ENCODE results near the gene DDAH2.

The DDAH2 gene

DNA sequence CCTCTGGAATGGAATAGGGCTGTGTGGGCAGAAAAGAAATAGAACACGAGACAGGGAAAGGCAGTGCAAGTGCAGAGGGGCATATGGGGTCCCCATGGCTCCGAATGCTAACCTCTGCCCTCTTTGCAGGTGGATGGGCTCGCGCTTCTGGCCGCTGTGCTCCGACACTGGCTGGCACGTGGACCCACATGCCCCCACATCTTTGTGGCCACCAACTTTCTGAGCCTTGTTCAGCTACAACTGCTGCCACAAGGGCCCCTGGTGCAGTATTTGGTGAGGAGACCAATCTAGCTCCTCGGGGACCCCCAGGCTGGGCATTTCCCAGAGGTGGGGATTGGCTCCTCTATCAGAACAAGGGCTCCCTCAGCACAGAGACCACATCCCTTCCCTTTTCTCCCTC lies 32.2 kb upstream of the DDAH2 start:
- no peak for DNase-seq

DNA sequence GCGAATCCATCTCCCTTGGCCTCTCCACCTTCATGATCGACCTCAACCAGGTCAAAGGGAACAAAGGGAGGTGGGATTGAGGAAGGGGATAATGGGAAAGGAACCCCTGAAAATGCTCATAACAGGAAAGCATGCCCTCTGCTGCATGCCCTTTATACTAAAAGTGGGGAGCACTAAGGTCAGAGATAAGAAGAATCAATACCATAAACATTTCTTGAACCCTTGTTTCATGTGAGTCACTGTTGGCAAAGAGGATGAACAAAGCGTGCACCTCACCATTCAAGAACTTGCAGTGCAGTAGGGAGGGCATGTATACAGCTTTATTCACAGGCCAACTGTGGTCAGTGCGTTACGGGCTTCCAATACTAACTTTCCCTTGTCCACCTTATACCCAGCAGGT lies 31.7 kb upstream of the DDAH2 start:
- DNase-seq, result no peak

GRCh38 chr6:31758281-31758680 lies 29.2 kb upstream of the DDAH2 start:
- DNase-seq, result no peak

GRCh38 chr6:31752739-31753319 lies 23.7 kb upstream of the DDAH2 start:
- DNase-seq, result no peak

DNA sequence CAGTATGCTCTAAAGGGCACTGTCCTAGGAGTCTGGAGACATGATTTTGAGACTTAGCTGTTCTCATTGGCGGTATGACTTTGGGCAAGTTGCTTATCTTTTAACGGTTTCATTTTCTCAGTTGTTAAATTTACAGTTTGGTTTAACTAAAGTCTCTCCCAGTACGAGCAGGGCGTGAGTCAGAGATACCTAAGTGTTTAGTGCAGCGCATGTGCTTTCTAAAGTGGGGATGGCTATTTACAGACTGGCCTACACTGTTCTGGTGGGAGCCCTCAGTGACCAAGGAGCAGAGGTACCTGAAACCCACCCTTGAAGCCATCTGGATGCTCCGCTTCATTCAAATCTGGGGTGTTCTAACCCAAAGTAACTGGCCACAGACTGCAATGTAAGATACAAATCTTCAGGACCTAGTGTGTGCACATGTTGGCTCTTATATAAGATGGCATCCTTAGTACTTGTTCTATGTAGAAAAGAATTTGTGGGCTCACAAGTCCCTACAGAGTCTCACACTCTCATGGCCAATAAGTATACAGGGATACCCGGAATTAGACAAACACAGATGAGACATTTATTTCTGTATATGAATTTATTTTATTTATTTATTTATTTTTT lies 21.4 kb upstream of the DDAH2 start:
- no peak for DNase-seq

DNA sequence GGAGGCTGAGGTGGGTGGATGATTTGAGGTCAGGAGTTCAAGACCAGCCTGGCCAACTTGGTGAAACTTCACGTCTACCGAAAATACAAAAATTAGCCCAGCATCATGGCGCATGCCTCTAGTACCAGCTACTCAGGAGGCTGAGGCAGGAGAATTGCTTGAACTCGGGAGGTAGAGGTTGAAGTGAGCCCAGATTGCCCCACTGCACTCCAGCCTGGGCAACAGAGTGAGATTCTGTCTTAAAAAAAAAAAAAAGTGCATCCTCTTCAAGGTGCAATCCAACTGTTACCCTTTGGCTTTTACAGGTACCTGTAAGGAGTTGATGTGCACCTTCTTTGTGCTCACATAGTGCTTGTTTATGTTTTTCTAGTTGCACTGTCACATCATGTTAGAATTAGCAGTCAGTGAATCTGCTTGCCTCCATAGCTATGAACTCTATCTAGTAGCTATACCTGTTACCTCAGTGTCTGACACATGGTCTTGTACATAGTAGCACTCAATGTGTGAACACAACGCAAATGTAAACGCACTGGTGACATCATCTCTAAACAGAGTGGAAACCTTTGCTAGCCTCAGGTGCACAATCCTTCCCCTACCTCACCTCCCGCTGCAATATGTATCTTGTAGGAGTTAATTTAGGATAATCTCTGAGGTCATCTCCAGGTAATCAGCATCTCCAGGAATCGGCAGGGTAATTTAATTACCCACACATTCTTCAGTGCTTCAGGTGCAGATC lies 20.4 kb upstream of the DDAH2 start:
- DNase-seq, result no peak

- no peak for DNase-seq
These were observed 15.3 kb upstream of the DDAH2 start for GRCh38 chr6:31744422-31744821.

- no peak for DNase-seq
These were observed 13.8 kb upstream of the DDAH2 start for GRCh38 chr6:31742894-31743293.

GRCh38 chr6:31741815-31742214 lies 12.7 kb upstream of the DDAH2 start:
- no peak for DNase-seq

DNA sequence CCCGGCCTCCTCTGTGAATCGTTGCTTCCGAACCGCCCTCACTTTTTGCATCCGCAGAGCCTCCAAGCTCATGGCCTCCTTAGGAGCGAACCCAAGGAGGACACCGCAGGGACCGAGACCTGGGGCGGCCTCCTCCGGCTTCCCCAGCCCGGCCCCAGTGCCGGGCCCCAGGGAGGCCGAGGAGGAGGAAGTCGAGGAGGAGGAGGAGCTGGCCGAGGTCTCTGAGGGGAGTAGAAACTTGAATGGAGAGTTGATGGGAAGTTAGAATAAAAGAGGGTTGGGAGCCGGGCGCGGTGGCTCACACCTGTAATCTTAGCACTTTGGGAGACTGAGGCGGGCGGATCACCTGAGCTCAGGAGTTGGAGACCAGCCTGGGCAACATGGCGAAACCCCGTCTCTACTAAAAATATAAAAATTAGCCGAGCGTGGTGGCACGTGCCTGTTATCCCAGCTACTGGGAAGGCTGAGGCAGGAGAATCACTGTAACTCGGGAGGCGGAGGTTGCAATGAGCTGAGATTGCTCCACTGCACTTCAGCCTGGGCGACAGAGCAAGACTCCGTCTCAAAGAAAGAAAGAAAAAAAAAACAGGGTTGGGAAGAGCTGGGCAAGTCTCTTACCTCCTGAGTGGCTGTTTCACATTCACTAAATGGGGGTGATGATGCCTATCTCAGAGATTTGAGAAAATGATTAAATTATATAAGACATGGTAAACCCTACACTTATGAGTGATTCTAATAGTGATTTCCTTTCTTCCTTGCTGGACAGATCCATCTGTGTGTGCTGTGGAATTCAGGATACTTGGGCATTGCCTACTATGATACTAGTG lies 11.5 kb upstream of the DDAH2 start:
- DNase-seq, result peak in 1 of 58 donors; percentile 34

GRCh38 chr6:31739639-31740396 lies 10.7 kb upstream of the DDAH2 start, which contains the start of gene MSH5:
Gene MSH5, plus strand, starts transcription at chr6:31740005. Its CDS starts 462 bp downstream, at chr6:31740467.
- peak; percentile 71 to 98 (median 96) for DNase-seq

DNA sequence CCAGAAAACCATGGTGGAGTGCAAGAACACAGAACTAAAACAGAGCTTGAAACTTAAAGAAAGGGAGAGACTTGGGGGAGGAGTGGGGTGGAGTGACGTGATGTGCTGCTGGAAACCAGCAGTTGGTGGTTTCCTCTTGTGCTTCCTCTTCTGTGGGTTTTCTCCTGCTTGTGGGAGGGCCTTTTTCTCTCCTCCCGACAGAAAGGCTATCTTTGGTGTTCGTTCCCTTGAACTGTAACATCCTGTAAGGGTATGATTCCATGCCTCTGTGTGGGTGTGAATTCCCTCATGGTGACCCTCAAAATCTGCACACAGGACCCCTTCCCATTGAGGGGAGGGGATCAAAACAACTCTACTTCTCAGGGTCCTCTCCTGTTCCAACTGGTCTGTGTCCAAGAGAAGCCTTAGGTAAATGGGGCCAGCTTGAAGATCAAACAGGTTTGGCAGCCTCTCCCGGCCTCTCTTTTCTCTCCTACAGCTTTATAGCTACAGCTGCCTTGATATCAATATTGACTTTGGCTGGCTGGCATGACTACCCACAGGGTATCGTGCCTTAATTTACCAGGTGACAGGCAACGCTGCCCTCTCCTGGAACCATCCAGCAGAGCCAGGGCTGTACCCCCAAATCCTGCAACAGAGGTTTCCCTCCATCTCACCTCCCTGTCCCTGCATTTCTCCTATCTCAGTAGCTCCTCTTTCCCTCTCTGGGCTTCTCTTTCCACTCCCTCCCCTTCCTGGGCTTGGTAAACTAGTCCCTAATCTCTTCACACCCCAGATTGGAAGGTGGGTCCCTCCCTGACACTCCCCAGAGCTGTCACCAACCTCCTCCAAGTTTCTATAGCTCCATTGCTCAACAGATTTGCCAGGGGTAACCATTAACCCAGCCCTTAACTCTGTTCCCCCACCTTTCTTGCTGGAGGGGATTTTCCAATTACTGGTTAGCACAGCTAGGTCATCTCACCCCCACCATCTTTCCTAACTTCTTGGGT lies 9.2 kb upstream of the DDAH2 start:
- DNase-seq, result peak in 10 of 58 donors; percentile 6 to 53 (median 18)

- no peak for DNase-seq
These were observed 8.4 kb upstream of the DDAH2 start for GRCh38 chr6:31737315-31737990.

DNA sequence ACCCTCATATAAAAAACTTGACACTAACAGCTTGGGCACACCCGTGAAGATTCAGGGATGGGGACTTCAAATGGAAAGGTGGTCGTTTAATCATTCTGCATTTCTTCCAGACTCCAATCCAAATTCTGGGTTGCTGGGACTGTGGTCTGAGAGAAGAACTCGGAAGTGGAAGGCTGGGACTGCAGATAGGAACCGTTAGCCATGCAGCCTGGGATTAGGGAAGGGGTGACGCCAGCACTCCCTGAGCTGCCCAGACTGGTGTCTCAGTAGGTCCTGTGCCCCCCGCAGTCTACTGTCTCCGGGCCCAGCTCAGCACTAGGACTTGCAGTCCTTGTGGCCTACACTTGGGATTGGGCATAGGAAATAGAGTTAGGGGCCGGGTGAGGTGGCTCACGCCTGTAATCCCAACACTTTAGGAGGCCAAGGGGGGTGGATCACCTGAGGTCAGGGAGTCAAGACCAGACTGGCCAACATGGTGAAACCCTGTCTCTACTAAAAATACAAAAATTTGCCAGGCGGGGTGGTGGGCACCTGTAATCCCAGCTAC lies 7.7 kb upstream of the DDAH2 start:
- no peak for DNase-seq

DNA sequence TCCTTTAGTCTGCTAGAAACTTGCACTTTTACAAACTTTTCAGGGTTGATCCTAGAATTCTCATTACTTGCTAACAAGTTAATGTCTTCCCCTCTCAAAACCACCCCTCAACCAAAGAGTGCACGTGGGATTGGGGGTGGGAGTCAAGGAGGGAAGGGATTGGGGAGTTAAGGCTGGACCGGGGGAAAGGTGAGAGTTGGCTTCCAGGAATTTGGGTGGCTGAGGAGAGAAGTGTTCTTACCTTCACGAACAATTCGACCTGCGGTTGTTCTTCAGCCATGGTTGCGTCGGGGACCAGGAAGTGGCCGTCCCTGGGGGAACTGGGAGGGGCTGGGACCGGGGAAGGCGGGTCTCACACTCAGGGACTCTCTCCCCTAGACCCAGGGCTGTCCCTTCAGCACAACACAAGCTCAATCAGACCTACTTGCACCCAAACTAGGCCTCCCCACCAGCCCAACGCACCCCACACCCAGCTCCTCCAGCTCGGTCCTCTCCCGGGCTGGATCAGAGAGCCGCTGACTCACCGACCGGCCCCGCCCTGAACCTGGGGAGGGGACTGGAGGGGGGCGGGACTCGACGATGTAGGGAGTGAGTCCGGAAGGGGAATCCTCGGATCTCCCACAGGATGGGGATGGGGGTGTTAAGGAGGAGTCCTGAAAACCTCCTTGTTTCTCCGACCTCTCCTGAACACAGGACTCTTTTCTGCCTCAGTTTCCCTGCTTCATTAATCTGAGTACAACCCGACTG lies 7.1 kb upstream of the DDAH2 start, which contains the start of gene CLIC1:
Gene CLIC1, minus strand, starts transcription at position 510 of the 747 bp plus-strand sequence. Its CDS starts 230 bp downstream, at position 280.
- DNase-seq, result peak in 4 of 58 donors; percentile 6 to 69 (median 18)

DNA sequence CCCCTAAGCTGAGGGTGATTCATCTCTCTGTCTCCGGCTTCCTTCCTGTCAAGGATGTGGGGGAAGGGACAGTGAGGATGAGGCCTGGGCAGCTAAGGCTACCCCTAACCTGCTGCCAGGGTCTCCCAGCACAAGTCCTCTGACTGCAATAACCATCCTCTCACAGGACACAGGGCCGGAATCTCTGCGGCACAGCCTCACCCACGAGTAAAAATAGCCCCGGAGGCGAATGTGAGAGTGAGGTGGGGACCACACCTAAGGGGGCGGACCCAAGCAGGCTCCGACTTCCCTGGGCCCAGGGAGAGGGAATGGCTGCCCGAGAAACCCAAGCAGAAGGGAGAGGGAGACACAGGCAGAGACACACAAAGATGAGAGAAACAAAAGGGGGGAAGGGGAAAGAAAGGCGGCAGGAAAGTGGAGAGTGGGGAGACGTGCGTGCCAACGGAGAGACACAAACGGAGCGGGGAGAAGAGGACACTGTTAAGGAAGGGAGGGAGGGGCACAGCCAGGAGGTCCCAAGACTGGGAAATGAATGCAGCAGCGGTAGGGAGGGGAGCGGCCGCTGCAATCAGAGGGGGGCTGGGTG lies 5.8 kb upstream of the DDAH2 start:
- DNase-seq, result peak in 2 of 58 donors; percentile 22 to 30

GRCh38 chr6:31734247-31734820 lies 5.2 kb upstream of the DDAH2 start:
- DNase-seq, result no peak

Measured in anterior cingulate cortex (tissue), 58 donors.